NCI-H1930 (cell line): Measurements from ENCODE around the gene ARL14EP.

Experiments
- DNase-seq, 2 experiments: peaks; one replicate each; lab custom pipeline; 2025; lab: John Stamatoyannopoulos, UW

Gene ARL14EP

GRCh38 chr11:30380846-30381245 lies 57.9 kb downstream of the ARL14EP start:
- no peak for DNase-seq

DNA sequence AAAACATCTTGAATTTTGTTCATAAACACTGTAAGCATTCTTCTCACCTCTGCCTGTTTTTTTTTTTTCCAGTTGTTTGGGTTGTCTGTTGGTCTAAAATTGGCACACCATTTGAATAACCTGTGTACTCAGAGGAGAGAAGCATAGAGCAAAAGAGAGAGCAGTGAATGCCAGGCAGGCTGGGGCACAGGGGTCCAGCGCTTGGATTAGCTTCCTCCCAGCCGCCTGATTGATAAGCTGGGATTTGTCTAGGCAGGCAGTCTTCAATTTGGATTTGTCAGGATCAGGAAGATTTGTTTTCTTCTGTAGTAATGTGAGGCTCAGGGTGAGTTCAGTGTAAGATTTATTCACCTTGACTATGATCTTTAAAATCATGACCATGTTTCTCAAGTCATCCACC lies 59.0 kb downstream of the ARL14EP start:
- no peak for DNase-seq
